GM18870 (cell line): ENCODE measurements around the gene SH3D19.
"Not testable (repeated sequence)": the region's sequence is repeated elsewhere in the genome, so short reads cannot be mapped to it uniquely, and the experiment has no call there.

Experiments
- ATAC-seq: cut with Tn5 transposase; IDR thresholded peaks from one replicate; pipeline ENCODE4 v1.9.1; 2021; ENCODE audit warnings: moderate library complexity; ENCODE audit not compliant: unreplicated experiment

SH3D19 gene

DNA sequence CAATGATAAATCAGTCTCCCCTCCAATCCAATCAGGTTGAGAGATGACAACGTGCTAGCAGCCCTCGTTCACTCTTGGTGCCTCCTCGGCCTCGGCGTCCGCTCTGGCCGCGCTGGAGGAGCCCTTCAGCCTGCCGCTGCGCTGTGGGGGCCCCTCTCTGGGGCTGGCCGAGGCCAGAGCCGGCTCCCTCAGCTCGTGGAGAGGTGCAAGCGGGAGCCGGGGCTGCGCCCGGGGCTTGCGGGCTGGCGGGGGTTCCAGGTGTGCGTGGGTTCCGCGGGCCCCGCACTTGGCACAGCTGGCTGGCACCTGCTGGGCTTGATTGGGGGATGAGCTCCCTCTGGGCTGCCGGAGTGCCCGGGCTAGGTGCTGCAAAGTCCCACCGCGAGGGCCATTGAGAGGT is 89.4 kb downstream of the SH3D19 start:
- ATAC-seq = no peak

DNA sequence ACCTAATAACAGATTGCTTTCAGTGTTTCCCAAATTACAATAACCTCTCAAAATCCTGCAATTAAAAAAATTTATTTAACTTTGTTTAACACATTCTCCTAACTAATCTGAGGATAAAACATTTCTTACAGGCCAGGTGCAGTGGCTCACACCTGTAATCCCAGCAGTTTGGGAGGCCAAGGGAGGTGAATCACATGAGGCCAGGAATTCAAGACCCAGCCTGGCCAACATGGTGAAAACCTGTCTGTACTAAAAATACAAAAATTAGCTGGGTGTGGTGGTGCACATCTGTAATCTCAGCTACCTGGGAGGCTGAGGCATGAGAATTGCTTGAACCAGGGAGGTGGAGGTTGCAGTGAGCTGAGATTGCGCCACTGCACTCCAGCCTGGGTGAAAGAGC is 90.0 kb downstream of the SH3D19 start:
- ATAC-seq = not testable (repeated sequence)

DNA sequence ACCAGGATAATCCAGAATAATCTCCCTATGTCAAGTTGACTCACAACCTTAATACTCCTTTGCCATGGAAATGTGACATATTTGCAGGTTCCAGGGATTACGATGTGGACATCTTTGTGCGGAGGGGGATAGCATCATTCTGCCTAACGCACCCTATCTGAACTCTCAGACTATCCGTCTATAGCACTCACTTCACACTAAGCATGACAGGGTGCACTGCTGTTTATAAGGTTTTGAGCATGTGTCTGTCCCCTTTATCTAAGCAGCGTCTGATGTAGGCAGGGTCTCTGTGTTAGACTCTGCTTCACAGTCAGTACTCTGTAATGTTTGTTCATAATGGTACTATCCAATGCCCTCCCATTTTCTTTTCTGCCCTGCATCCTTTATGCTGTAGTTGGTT is 91.8 kb downstream of the SH3D19 start:
- ATAC-seq = no peak

DNA sequence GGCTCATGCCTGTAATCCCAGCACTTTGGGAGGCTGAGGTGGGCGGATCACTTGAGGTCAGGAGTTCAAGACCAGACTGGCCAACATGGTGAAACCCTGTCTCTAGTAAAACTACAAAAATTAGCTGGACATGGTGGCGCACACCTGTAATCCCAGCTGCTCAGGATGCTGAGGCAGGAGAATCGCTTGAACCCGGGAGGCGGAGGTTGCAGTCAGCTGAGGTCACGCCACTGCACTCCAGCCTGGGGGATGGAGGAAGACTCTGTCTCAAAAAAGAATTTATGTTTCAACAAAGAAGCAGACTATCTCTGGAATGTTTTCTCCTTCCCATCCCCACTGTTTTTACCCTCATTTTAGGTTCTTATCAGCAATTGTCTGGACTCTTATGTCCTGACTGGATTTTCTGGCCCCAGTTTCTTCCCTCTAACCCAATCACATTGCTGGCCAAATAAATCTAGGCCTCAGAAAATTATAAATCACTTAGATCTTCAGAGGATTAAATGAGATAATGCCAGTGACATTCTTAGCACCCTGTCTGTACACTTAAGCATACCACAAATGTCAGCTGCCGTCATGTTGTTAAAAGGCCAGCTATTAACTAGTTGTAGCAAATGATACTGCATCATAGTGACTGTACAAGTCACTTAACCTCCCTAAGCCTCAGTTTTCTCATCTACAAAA is 93.3 kb downstream of the SH3D19 start:
- ATAC-seq = no peak

DNA sequence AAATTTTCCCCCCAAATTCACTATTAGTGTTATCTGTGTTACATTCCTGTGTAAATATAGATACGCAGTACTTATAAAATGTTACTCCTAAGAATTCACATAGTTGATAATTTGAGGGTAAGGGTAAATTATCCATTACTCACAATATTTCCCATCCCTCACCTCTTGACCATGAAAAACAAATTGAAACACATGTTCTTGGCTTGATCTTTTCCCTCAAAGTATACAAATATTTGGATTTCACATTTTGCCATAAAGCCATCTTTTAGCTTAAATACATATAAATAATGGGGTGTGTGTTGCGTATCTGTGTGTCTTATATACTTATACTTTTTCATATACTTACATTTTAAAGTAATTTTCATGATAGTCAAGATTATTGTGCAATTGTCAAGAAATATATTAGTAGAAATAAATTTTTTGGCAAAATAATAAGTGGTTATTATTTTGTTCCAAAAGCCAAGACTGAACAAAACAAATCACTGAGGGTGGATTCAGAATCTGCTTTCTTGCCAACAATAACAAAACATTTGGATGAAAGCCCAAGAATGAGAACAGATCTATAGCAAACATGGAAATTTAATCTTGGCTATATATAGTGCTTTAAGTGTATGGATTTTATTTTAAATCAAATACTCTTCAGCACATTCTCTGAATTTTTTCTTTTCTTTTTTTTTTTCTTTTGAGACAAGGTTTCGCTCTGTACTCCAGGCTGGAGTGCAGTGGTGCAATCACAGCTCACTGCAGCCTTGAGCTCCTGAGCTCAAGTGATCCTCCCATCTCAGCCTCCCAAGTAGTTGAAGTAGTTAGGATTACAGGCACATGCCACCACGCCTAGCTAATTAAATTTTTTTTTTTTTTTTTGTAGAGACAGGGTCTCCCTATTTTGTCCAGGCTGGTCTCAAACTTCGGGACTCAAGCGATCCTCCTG is 97.0 kb downstream of the SH3D19 start:
- ATAC-seq = no peak

DNA sequence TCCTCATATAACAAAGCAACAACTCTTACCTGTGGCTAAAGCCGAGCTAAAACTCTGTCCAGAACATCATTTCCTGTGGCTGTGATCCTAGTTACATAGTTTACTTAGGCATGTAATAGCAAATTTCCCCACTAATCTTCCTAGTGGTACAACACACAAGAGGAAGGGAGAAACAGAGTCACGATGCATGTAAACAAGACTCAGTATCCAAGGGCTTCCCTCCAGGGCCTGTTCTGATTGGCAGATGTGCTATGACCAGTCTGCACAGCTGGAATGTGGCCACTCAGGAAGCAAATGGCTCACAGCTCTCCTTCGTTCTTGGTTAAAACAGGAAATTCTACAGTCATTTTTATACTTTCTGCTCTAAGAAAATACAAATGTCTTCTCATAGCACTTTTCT is 97.7 kb downstream of the SH3D19 start:
- ATAC-seq = no peak

DNA sequence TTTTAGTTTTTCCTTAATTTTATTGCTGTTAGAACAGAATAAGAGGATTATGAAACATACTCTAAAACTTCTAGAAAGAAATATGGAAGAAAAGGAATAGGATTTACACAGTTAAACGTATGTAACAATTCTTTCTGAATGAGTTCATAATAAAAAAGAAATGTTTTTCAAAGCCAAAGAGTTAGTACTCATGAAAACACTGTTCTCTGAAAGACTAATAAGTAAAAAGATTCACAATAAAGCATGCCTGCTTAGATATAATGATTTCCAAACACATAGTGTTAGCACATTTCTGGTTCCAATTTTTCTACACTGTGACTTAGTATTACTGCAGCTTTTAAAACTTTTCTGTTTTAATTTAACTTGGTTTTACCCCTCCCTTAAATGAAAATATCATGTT is 98.2 kb downstream of the SH3D19 start:
- ATAC-seq = no peak

DNA sequence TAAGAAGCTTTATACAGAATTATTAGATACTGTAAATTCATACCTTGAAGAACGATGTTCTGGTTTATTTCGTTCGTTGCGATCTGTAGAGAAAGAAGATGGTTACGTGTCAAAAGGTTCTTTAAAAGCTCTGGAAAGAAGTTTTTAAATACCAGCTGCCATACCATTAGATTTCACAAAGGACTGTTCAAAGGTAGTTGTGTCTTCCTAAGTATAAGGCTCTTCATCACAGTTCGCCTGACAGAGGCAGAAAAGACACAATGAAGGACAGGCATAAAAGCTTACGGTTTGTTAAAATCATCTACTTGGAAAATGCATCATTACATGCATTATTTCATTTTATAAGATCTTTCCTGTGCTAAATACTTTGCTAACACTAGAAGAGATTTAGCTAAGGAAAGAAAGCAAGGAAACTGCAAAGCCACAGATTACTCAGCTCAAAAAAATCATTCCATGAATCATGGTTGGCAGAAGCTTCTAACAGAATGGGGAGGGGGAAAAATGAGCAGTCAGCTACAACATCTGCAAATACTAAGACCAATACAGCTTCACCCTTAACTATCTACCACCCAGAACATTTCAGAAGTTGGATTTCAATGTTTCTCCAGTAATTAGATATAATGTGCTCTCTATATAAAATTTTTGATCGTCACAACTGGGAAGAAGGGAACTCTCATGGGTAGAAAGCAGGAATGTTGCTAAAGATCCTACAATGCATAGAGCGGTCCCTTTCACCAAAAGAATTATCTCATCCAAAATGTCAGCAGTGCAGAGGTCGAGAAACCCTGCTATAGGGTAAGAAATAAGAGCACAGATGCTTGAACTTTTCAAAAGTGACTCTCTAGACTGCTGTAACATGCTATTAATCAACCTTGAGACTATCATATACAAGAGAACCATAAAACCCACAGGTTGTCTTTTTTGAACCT is 99.1 kb downstream of the SH3D19 start:
- ATAC-seq = no peak

DNA sequence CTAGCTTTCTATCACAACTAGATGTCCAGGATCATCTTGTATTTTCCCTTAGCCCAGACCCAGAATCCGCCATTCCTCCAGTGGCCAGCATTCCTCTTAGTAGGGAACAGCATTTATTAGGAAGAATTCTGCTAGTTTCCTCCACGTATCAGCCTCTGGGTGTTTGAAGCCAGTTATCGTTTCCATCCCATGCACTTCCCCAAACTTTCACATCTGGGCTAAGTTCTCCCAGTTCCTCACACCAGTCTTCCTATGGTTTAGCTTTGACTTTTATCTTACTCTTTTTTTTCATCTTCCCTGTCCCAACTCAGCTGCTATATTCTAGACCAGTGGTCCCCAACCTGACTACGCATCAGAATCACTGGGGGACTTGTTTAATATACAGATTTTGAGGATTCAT is 101.9 kb downstream of the SH3D19 start:
- no peak for ATAC-seq

DNA sequence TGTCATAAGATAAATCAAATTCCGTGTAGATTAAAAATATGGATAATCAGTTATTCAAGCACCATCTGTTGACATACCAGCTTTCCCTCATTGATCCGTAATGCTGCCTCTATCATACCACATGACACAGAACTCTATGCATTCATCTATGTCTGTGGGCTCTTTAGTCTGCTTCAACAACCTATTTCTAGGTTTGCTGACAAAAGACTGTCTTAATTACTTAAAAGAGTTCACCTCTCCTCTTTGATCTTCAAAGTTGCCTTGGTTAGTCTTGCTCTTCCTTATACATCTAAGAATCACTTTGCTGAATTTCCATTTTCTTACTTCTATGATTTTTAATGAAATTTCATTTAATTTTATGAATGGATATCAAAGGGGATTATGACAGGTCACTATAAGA is 105.5 kb downstream of the SH3D19 start:
- no peak for ATAC-seq

DNA sequence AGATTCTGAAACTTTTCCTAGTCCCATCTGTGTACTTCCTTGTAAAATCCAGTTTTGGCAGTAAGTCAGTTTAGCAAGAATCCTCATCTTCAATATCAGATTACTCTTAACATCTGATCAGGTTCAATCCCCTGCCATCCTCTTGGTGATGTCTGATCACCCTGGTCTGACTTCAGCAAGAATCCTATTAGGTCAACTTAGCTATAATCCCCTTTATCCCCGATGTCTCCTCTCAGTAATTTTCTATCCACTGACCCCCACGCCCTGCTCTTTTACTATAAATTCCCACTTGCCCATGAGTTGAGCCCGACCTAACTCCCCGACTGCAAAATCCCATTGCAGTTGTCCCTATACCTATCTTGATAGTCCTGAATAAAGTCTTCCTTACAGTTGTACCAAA is 106.3 kb downstream of the SH3D19 start:
- no peak for ATAC-seq

DNA sequence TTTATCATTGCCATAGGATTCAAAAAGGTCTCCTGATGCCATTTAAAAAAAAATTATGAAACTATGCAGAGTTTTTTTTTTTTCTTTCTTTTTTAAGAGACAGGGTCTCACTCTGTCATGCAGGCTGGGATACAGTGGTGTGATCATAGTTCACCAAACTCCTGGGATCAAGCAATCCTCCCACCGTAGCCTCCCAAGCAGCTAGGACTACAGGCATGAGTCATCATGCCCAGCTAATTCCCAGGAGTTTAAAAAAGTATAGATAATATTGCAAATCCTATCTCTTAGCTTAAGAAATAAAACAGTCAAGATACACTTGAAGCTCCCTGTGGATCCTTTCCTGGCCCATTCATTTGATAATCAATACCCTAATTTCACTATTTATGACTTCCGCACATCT is 107.1 kb downstream of the SH3D19 start:
- ATAC-seq = no peak

DNA sequence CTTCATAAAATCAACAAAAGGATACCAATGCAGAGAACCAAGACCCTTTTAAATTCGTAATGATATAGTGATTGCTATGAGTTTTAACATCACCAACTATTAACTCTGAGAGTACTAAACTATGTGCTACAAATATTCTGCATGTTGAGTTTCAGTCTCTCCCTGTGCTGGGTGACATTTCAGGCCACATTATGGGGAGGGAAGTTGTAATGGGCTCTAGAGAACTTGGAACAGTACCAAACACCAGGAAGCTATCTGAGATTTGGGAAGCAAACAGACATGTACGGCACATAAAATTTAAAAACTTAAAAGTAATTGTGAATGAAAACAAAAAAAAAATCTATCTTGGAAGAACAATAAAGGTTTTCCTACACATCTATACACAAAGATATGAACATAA is 108.1 kb downstream of the SH3D19 start:
- no peak for ATAC-seq

DNA sequence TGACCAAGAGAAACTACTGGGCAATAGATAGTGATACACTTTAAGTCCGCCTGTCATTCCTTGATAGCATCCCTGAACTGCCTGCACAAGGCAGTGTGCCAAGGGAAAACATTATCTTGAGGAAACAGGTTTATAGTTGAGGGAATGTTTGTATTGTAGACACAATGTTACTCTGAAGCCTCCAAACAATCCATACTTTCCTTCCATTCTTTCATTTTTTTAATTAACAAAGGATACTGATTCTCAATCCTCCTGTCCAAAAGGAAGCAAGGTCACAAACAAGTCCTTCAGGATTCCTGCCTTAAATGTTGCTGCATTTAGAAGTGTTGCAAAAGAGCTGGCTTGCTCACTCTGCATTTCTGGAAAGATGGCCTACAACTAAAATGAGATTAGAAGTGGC is 110.1 kb downstream of the SH3D19 start:
- no peak for ATAC-seq

DNA sequence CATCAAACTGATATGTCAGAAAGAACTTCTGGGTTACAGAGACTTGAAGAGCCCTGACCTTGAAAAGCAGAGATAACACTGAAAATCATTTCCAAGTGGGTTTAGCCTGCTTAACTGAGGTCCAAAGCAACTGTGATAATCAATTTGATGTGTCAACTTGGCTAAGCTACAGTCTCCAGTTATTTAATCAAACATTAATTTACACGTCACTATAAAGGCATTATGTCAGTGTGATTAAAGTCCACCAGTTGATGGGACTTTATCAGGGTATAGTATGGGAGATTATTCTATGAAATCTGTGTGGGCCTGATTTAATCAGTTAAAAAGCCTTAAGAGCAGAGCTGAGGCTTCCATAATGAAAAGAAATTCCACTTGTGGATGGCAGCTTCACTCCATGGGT is 117.5 kb downstream of the SH3D19 start:
- no peak for ATAC-seq

DNA sequence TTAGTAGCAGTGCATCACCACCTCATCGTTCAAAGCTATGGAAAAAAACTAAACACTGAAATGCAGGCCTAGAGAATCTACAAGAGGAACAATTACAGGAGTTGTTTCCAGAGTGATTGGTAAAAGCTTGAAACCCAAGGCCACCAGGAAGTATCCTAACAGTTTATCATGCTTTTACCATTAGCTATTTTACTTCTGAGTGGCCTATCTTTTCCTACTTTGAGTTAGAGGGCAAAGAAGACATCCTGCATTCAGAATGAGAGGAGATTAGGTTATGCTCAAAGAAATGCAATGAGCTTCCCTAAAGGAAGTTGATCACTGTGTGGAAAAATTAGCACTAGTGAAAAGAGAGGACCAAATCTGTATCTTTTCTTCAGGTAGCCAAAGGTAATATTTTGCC is 118.2 kb downstream of the SH3D19 start:
- ATAC-seq = no peak

DNA sequence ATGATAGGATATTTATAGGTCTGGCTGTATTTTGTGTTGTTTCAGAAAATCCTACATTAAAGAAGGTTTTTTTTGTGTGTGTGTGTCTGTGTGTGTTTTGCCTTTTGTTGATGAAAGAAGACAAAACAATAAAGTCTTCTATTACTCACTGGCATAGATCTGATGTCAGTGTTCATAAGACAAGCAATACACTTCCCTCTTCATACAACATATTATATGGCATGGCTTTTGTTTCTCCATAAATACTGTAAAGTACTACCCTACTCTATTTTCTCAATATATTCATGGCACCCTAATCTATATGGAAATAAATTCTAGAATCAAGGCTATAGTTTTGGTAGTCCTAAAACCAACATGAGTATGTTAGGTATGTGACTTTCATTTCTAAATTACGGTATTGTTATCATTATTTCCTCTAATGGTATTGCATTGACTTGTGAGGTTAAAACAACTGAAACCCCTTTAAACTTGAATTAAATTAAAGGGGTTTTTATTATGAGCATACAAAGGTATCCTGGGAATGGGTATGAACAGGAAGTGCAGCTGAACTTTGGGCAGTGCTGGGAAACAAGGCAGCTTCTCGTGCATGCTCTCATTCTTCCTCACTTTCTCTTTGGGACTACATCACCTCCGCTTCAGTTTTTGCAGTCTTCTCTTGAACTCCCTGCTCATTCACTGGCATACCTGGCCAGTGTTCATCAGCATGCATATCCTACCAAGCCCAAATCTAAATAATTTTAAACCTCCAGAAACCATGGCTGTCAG is 119.0 kb downstream of the SH3D19 start:
- ATAC-seq = no peak

DNA sequence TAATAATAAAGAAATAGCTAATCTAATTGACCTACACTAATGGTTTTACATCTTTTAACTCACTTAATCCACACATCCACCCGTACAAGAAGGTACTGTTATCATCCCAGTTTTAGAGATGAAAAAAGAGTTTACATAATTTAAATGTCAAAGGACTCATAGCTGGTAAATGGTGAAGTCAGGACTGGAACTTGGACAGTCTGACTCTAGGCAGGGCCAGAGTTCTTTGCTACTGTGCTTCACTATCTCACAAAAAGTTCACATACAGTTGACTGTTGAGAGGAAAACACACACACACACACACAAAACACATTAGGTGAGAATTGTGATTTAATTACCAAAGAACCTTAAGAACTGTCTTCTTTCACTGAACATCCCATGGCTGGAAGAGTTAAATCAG is 119.7 kb downstream of the SH3D19 start:
- ATAC-seq = no peak

DNA sequence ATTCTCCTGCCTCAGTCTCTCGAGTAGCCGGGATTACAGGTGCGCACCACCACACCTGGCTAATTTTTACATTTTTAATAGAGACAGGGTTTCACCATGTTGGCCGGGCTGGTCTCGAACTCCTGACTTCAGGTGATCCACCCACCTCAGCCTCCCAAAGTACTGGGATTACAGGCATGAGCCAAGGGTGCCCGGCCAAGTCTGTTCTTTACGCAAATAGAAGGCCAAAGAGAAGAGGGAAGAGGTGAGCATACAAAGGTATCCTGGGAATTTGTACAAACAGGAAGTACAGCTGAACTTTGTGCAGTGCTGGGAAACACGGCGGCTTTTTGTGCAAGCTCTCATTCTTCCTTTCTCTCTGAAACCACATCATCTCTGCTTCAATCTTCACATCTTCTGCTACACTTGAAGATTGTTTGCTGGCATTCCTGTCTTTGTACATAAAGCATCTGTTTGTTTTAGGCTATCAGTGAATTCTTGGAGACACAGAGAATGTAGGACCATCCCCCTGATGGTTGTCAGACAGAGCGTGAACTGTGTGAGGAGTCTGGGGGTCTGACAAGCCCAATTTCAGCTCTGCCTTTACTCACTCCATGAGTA is 120.4 kb downstream of the SH3D19 start:
- ATAC-seq = no peak

DNA sequence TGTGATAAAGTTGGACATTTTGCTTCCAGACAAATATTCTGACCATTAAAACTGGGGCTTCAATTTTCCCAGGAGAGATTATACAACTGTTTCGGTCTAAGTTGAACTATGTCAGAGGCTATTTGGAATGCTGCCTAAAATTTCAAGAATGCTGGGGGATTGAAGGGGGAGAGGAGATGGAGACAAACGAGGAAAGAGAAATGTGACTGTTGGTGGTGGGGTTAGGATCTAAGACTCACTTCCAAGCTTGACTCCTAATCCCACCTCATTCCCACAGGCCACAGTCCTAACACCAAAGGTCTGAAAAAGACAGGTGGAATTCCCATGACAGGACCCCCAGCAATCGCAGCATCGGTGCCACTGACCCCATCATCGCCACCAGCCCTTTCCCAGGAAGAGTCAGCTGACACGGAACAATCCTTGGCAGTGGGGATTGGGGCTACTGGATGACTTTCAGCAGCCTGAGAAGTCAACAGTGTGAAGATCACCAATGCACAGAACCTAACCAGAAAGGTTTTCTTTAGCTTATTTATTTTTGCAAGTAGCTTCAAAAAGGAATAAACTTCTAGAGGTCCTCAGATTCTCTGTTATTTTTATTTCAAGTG is 122.5 kb downstream of the SH3D19 start:
- ATAC-seq = no peak
